Subcutaneous adipose tissue (tissue), 4 donors: ENCODE measurements around the gene ADAM15. TPM values are rescaled to one million over a fixed set of nuclear protein-coding genes. Genes with fewer than 3 reads are reported as not detected.

Source experiments
- total RNA-seq, 4 donors: library from RNA; depleted of rRNA; stranded (reverse); fragments of >200 nt; gene quantifications; one replicate each; pipeline ENCODE4 v1.1.0, GENCODE V29; 2016
- TF ChIP-seq, protein P1 (sequence below): fragments of 450-650 bp; IDR thresholded peaks from one replicate; pipeline ENCODE4 v1.5.1; 2016; ENCODE audit warnings: low read depth, mild to moderate bottlenecking, control low read depth, antibody characterized with exemption, moderate library complexity

Gene ADAM15
- total RNA-seq, 4 donors from 2014 or later = 61.4 to 189 (median 87.5) TPM

DNA sequence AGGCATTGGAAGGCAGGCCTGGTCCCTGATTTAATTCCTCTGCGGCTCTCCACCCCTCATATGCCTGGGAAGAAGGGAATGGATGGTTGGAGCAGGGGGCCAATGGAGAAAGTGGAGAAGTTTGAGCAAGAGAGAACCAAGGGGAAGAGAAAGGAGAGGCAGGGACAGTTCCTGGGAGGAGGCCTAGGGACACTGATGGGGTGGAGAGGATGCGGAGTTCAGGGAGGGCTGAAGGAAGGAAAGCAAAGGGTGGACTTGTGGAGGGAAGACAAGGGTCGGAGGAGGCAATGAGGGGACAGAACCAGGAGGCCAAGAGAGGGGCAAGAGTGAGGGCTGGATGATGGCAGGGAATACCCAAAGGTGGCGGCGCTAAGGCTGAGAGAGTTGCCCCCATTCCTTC is 41.4 kb upstream of the ADAM15 start:
- TF ChIP-seq, protein P1, sequence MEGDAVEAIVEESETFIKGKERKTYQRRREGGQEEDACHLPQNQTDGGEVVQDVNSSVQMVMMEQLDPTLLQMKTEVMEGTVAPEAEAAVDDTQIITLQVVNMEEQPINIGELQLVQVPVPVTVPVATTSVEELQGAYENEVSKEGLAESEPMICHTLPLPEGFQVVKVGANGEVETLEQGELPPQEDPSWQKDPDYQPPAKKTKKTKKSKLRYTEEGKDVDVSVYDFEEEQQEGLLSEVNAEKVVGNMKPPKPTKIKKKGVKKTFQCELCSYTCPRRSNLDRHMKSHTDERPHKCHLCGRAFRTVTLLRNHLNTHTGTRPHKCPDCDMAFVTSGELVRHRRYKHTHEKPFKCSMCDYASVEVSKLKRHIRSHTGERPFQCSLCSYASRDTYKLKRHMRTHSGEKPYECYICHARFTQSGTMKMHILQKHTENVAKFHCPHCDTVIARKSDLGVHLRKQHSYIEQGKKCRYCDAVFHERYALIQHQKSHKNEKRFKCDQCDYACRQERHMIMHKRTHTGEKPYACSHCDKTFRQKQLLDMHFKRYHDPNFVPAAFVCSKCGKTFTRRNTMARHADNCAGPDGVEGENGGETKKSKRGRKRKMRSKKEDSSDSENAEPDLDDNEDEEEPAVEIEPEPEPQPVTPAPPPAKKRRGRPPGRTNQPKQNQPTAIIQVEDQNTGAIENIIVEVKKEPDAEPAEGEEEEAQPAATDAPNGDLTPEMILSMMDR = no peak

DNA sequence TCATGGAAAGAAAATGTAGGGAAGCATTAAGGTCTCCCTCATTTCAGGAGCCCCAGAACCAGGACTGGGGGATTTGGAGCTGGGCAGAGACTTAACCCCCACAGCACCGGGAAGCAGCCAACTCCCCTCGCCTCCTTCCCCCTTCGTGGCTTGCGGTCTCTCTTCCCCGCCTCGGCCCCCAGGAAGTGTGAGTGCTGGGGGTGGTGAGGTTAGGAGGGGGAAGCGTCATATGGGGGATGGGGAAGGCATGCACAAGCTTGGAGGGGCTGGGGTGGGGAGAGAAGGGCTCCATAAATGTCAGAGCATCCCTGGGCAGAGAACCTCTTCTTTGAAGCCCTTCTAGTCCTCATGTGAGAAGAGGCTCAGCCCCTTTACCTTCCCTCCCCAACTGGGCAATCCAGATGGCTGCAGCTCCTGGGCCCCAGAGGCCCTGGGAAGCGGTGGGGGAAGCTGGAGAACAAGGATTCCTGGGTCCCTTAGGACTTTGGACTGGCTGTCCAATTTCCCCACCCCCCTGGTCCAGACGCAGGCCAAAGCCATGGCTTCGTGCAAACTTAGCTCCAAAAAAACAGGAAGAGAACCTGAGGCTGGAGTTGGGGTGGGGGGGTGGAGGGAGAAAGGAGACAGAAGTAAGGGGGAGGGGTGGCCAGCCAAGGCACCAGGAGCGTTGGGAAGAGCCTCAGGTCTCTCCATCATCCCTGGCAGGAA is 40.8 kb upstream of the ADAM15 start:
- TF ChIP-seq, protein P1 = no peak

DNA sequence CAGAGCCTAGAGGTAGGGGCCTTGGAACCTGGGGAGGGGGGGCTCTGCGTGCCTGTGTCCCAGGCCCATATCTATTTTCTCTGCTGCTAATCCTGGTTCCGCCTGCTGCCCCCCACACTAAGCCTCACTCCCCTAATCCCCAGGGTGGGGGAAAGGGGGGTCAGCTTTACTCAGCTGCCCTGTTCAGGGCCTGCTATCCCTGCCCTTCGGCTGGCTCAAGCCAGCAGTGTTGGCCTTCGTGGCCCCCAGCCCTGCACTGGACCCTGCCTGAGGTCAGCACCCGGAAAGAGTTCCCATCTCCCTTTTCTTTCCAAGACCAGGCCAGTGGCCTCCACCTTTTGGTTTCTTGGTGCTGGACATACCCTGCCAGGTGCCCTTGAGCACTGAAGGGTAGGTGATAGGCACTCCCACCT is 40.1 kb upstream of the ADAM15 start:
- TF ChIP-seq, protein P1 = no peak

DNA sequence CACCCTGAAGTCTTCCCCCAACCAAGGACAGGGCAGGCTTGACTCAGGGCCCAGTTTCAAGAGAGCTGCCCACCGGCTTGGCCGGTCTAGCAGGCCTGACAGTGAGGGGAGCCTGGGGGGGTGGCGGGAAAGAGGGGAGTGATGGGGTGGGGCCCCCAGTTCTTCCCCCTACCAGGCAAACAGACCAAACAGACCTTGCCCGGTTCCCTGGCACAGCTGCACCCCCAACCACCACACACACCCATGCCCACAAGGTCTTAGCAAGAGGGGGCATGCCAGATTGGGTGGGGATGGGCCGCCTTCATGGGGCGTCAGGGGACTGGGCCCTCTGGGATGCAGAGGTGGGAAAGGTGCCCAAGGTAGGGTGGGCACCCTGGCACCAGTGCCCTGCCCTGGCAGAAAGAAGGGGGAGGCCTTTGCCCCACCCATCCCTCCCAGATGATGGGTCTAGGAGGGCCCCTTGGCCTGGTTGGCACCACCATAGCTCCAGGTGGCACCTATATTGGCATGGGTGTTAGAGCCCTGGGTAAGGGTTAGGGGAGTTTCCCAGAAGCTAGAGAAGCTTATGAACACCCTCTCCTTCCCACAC is 39.6 kb upstream of the ADAM15 start:
- TF ChIP-seq, protein P1 = no peak

DNA sequence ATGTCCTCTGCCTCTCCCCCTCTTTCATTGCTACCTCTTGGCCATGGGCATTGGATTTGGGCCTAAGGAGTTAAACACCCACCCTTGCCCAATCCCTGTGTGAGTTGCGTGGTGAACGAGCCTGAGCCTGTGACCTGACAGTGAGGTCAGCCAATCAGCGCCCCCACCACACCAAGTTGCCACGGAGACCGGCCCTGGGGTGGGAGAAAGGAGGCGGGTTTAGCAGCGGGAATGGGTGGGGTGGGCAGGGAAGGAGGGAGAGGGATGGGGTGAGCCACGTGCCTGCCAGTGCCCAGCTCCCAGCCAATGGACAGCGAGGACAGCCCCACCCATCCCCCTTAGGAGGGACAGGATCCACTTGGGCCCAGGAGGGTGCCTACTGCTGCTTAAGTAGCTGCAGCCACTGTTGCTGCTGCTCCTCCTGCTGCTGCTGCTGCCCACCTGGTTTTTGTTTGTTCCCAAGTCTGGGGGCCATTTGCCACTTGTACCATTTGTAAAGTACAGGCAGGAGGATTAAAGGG is 39.0 kb upstream of the ADAM15 start:
- TF ChIP-seq, protein P1 = no peak

DNA sequence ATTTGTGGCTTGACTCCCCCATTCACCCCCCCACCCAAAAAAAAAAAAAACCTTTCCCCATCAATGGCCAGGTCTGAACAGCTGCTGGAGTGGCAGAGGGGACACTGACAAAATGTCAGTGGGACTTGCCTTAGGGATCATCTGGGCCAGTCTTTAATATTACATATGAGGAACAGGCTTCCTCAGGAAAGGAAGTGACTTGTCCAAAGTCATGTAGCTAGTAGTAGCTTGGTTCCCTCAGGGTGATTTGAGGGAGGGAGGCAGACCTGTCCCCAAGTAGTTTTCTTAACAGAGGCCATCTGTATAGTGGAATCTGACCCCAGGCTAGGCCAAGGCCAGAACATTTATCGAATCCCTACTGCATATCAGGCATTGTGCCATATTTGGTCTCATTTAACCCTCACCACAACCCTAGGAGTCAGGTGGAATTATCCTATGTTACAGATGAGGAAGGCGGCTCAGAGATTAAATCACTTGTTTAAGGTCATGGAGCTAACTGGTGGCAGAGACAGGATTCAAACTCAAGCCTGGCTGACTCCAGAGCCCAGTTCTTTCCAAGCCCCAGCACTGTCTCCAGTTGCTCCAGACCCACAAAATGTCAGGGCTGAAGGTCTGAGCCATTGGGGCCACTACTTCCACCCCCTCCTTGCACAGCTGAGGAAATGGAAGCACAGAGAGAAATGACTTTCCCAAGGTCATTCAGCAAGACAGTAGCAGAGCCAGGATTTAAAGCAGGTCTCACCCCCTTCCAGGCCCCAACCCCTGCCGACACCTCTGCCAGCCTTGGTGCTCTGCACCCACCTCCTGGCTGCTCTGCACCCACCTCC is 38.1 kb upstream of the ADAM15 start:
- TF ChIP-seq, protein P1 = no peak

DNA sequence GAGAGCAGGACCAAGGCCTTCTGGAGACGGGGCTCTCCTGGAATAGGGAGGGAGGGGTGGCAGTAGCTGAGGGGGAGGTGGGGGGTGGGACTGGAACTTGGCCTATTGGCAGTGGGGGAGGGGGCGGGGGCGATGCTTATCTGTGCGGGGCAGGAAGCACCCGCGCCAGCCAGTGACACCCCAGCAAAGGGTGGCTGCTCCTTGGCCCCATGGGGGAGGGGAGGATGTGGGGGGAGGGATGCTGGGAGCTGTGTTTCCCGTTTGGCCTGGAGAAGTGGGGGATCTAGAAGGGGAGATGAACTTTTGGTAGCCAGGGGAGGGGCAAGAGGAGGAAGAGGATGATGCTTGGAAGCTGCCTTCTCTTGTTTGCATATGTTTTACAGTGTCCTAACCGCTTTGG is 37.5 kb upstream of the ADAM15 start:
- TF ChIP-seq, protein P1 = no peak
